PC-3 (cell line): ENCODE measurements around the gene SLC7A9. TPM values are rescaled to one million over a fixed set of nuclear protein-coding genes. Genes with fewer than 3 reads are reported as not detected.
"Not testable (repeated sequence)": the region's sequence is repeated elsewhere in the genome, so short reads cannot be mapped to it uniquely, and the experiment has no call there.

Experiments used
- ATAC-seq: fragments of 200-7000 bp; cut with Tn5 transposase; 2 replicates; pipeline ENCODE4 v1.9.1; 2020; ENCODE audit warnings: mild to moderate bottlenecking, moderate library complexity
- BruUV-seq: library from RNA; stranded (reverse); fragments of 400-500 nt; replicated peaks from 2 replicates; lab custom pipeline; 2021; lab: Mats Ljungman, UMichigan
- CTCF ChIA-PET: fragments of 300-600 bp; sonication (Branson Sonifier 250); formaldehyde crosslinking; loops from one replicate; lab custom pipeline; 2022; ENCODE audit warnings: antibody characterized with exemption; lab: Charles Lee
- POLR2A ChIA-PET: fragments of 300-600 bp; sonication (Branson Sonifier 250); formaldehyde crosslinking; loops from one replicate; lab custom pipeline; 2022; ENCODE audit warnings: antibody characterized with exemption; ENCODE audit not compliant: unreplicated experiment; lab: Charles Lee
- DNase-seq: peaks from one replicate; pipeline ENCODE4 v3.0.0-alpha.2; 2015
- H2AFZ ChIP-seq: fragments of 300-600 bp; sonication (generic); 2 replicates; pipeline ENCODE4 v1.6.0; 2016; ENCODE audit warnings: antibody characterized with exemption, low read length
- H3F3A ChIP-seq: fragments of 300-600 bp; sonication (generic); one replicate; pipeline ENCODE4 v1.6.0; 2017; ENCODE audit warnings: antibody characterized with exemption, low read length, control low read depth, mild to moderate bottlenecking; ENCODE audit not compliant: unreplicated experiment
- H3K27ac ChIP-seq: fragments of 300-600 bp; sonication (generic); 2 replicates; pipeline ENCODE4 v1.5.1; 2016; ENCODE audit warnings: mild to moderate bottlenecking, low read length
- H3K27me3 ChIP-seq: fragments of 300-600 bp; sonication (generic); 2 replicates; pipeline ENCODE4 v1.6.1; 2016; ENCODE audit warnings: low read length, mixed read lengths
- H3K36me3 ChIP-seq: fragments of 300-600 bp; sonication (generic); 2 replicates; pipeline ENCODE4 v1.6.1; 2016; ENCODE audit warnings: low read depth, mixed run types, low read length, mixed read lengths
- H3K4me1 ChIP-seq: fragments of 300-600 bp; sonication (generic); 2 replicates; pipeline ENCODE4 v1.5.1; 2016; ENCODE audit warnings: low read length; ENCODE audit not compliant: insufficient read depth
- H3K4me2 ChIP-seq: fragments of 300-600 bp; sonication (generic); 2 replicates; pipeline ENCODE4 v1.6.0; 2016; ENCODE audit warnings: low read length
- H3K4me3 ChIP-seq: fragments of 300-600 bp; sonication (generic); 2 replicates; pipeline ENCODE4 v1.5.1; 2016; ENCODE audit warnings: mild to moderate bottlenecking, low read length, mixed read lengths
- H3K79me2 ChIP-seq: fragments of 300-600 bp; sonication (generic); 2 replicates; pipeline ENCODE4 v1.6.1; 2017; ENCODE audit warnings: low read length, mixed read lengths
- H3K9ac ChIP-seq: fragments of 300-600 bp; sonication (generic); 2 replicates; pipeline ENCODE4 v1.6.0; 2016; ENCODE audit warnings: mild to moderate bottlenecking, low read length
- H3K9me2 ChIP-seq: fragments of 300-600 bp; sonication (generic); replicated peaks from 2 replicates; pipeline ENCODE4 v1.6.1; 2016; ENCODE audit warnings: mixed run types, low read length, mixed read lengths
- H3K9me3 ChIP-seq: fragments of 300-600 bp; sonication (generic); 2 replicates; pipeline ENCODE4 v1.6.1; 2016; ENCODE audit warnings: low read length, mixed read lengths
- H4K20me1 ChIP-seq: fragments of 300-600 bp; sonication (generic); 2 replicates; pipeline ENCODE4 v1.6.1; 2016; ENCODE audit warnings: low read length, mixed read lengths
- EZH2 ChIP-seq: fragments of 300-600 bp; sonication (generic); IDR thresholded peaks from one replicate; pipeline ENCODE4 v1.6.1; 2017; ENCODE audit warnings: antibody characterized with exemption, mild to moderate bottlenecking, low read length; ENCODE audit not compliant: unreplicated experiment
- EZH2phosphoT487 ChIP-seq: fragments of 300-600 bp; sonication (generic); IDR thresholded peaks from 2 replicates; pipeline ENCODE4 v1.6.1; 2018; ENCODE audit warnings: mild to moderate bottlenecking, antibody characterized with exemption, low read length, borderline replicate concordance
- intact Hi-C: fragments of 100-400 bp; cut with micrococcal nuclease; formaldehyde crosslinking; loops from 2 replicates; pipeline ENCODE4 v1.9.0; 2023
- total RNA-seq: library from RNA; depleted of rRNA; stranded (reverse); fragments of >200 nt; gene quantifications from 2 replicates; pipeline ENCODE4 v1.2.3, GENCODE V29; 2014
- TF ChIP-seq, protein P1 (sequence below): fragments of 300-600 bp; sonication (generic); conservative IDR thresholded peaks from 2 replicates; pipeline ENCODE4 v1.5.1; 2017; ENCODE audit warnings: antibody characterized with exemption, low read depth, mild to moderate bottlenecking, low read length

The SLC7A9 gene
- total RNA-seq, 1 experiment from 2014 or later = not detected

DNA sequence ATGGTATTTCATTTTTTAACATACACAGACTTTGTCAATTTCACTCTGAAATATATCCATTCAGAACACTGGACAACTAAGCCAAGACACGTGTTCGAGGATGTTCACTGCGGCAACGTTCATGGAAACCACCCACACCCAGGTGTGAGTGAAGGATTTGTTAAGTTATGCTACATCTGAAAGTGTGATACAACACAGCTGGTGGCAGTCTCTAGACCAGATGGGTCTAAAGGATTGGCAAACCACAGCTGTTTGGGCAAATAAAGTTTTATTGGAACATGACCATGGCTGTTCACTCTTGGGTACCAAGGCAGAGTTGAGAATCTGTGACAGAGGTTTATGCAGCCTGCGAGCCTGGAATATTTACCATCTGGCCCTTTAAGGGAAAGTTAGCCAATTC lies 12.0 kb downstream of the SLC7A9 start:
- CTCF ChIA-PET = no interaction called here
- no peak for ATAC-seq

DNA sequence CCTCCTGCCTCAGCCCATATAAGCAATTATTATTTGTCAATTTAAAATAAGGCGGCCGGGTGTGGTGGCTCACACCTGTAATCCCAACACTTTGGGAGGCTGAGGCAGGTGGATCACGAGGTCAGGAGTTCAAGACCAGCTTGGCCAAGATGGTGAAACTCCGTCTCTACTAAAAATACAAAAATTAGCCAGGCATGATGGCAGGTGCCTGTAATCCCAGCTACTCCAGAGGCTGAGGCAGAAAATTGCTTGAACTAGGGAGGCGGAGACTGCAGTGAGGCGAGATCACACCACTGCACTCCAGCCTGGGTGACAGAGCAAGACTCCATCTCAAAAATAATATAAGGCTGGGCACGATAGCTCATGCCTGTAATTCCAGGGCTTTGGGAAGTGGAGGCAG lies 12.7 kb downstream of the SLC7A9 start:
- H3K4me3 ChIP-seq, H3K79me2 ChIP-seq, H3K9me2 ChIP-seq, CTCF ChIA-PET, H4K20me1 ChIP-seq, H3K36me3 ChIP-seq, H3K27me3 ChIP-seq, DNase-seq, H3K4me2 ChIP-seq, H3K9me3 ChIP-seq, H3K4me1 ChIP-seq, intact Hi-C loops, H3K27ac ChIP-seq, ATAC-seq, H3F3A ChIP-seq, BruUV-seq, H3K9ac ChIP-seq, H2AFZ ChIP-seq, POLR2A ChIA-PET: not testable (repeated sequence)

More for the DNA sequence above, 12.0 kb downstream of the SLC7A9 start:
- POLR2A ChIA-PET = no interaction called here
- no peak overlapping the region for H2AFZ ChIP-seq
- no peaks in the 10 kb centered on the region for H3F3A ChIP-seq
- no peak overlapping the region for H3K4me2 ChIP-seq
- intact Hi-C loops = no loop called here
- no peak overlapping the region for H3K4me3 ChIP-seq
- BruUV-seq = no TSS peak
- no peaks in the 10 kb centered on the region for H3K36me3 ChIP-seq
- no peak overlapping the region for H3K27ac ChIP-seq
- no peaks in the 10 kb centered on the region for H3K9me2 ChIP-seq
- no peaks in the 10 kb centered on the region for H3K9me3 ChIP-seq
- no peaks in the 10 kb centered on the region for H3K79me2 ChIP-seq
- no peaks in the 10 kb centered on the region for H3K27me3 ChIP-seq
- TF ChIP-seq, protein P1, sequence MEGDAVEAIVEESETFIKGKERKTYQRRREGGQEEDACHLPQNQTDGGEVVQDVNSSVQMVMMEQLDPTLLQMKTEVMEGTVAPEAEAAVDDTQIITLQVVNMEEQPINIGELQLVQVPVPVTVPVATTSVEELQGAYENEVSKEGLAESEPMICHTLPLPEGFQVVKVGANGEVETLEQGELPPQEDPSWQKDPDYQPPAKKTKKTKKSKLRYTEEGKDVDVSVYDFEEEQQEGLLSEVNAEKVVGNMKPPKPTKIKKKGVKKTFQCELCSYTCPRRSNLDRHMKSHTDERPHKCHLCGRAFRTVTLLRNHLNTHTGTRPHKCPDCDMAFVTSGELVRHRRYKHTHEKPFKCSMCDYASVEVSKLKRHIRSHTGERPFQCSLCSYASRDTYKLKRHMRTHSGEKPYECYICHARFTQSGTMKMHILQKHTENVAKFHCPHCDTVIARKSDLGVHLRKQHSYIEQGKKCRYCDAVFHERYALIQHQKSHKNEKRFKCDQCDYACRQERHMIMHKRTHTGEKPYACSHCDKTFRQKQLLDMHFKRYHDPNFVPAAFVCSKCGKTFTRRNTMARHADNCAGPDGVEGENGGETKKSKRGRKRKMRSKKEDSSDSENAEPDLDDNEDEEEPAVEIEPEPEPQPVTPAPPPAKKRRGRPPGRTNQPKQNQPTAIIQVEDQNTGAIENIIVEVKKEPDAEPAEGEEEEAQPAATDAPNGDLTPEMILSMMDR = no peak
- TF ChIP-seq EZH2phosphoT487 (no peak), EZH2 (no peak)
- H4K20me1 ChIP-seq = no peaks in the 10 kb centered on the region
- H3K4me1 ChIP-seq = no peaks in the 10 kb centered on the region
- no peak overlapping the region for H3K9ac ChIP-seq
- DNase-seq = no peak

DNA sequence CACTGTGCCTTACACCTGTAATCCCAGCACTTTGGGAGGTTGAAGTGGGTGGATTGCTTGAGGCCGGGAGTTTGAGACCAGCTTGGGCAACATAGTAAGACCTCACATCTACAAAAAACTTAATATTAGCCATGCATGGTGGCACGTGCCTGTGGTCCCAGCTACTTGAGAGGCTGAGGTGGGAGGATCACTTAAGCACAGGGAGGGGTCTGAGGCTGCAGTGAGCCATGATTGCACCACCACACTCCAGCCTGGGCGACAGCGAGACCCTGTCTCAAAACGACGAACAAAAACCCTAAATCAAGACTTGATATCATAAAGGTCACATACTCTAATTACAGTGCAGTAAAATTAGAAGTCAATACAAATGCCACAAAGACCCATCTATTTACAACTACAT lies 17.4 kb downstream of the SLC7A9 start:
- Histone ChIP-seq H3K9me3 (no peaks in the 10 kb centered on the region), H3K27me3 (no peaks in the 10 kb centered on the region), H2AFZ (no peak overlapping the region), H3F3A (no peaks in the 10 kb centered on the region), H3K4me3 (no peak overlapping the region), H3K4me1 (no peaks in the 10 kb centered on the region), H4K20me1 (no peaks in the 10 kb centered on the region), H3K36me3 (no peaks in the 10 kb centered on the region), H3K27ac (no peak overlapping the region), H3K9ac (no peak overlapping the region), H3K9me2 (no peaks in the 10 kb centered on the region), H3K79me2 (no peaks in the 10 kb centered on the region), H3K4me2 (no peak overlapping the region)
- no peak for ATAC-seq
- ChIA-PET POLR2A (no interaction called here), CTCF (no interaction called here)
- DNase-seq = no peak
- intact Hi-C loops = no loop called here
- BruUV-seq = no TSS peak
- no peak for TF ChIP-seq EZH2phosphoT487

DNA sequence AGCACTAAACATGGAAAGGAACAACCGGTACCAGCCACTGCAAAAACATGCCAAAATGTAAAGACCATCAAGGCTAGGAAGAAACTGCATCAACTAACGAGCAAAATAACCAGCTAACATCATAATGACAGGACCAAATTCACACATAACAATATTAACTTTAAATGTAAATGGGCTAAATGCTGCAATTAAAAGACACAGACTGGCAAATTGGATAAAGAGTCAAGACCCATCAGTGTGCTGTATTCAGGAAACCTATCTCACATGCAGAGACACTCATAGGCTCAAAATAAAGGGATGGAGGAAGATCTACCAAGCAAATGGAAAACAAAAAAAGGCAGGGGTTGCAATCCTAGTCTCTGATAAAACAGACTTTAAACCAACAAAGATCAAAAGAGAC lies 21.5 kb downstream of the SLC7A9 start:
- ATAC-seq, H3K36me3 ChIP-seq, H3K4me3 ChIP-seq, CTCF ChIA-PET, H3K4me2 ChIP-seq, H3K9me3 ChIP-seq, H3K27ac ChIP-seq, intact Hi-C loops, H3K4me1 ChIP-seq, H3F3A ChIP-seq, H3K9me2 ChIP-seq, BruUV-seq, H4K20me1 ChIP-seq, H3K9ac ChIP-seq, H2AFZ ChIP-seq, POLR2A ChIA-PET, DNase-seq, H3K27me3 ChIP-seq, H3K79me2 ChIP-seq: not testable (repeated sequence)
